Mucosa of gallbladder (tissue), 1 donor: ENCODE measurements around the gene PRR29. TPM values are rescaled to one million over a fixed set of nuclear protein-coding genes. Genes with fewer than 3 reads are reported as not detected.

Source experiments
- DNase-seq: peaks from one replicate; pipeline ENCODE4 v3.0.0-alpha.2; 2020; ENCODE audit warnings: low spot score
- total RNA-seq: library from RNA; stranded (reverse); gene quantifications from one replicate; pipeline ENCODE4 v1.2.1, GENCODE V29; 2021
- donor health status: DM: no; HTN: no; CAD: no.

PRR29 gene
- total RNA-seq, 1 donor from 2014 or later = 0.26 TPM

- DNase-seq = no peak
These were observed 44.7 kb downstream of the PRR29 start for GRCh38 chr17:64042700-64043485.

GRCh38 chr17:64045176-64045575 is 47.0 kb downstream of the PRR29 start:
- DNase-seq = no peak

DNA sequence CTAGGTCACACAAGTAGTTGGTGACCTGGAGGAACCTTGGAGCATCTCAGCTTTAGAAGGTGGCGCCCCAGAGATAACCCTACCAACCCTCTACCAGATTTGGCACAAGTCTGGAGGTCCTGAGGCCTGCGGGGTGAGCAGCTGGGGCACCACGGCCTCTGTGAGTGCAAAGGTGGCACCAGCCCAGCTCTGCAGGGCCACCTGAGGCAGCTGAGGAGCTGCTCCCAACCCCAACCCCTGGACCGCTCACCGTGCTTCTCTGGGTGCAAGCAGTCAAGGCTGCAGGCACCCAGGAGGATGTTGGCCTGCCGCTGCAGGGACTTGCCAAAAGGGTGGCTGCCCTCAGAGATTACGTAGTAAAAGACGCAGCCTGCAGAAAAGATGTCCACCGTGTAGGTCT is 50.7 kb downstream of the PRR29 start:
- no peak for DNase-seq

DNA sequence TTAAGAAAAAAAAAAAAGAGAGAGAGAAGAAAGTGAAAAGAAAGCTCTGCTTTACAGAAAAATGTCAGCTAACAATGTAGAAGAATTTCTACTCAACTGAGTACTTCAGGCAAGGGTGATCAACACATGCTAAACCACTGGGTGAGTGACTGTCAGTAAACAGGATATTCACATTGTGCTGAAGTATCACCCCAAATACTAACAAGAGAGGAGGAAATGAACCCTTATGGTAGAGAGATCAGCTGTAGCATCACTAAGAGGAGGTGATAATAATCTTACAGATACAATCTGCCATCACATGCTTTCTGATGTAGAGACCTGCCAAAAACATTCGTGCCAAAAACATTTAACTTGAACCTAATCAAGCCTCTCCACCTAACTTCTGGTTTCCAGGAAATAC is 53.0 kb downstream of the PRR29 start:
- DNase-seq = no peak

- no peak for DNase-seq
These were observed 55.0 kb downstream of the PRR29 start for GRCh38 chr17:64053101-64053500.

Other genes with a start within 250 kb of the PRR29 start
- 104 TPM for gene CCDC47, start 224.8 kb upstream of the PRR29 start, total RNA-seq
- 90.4 TPM for gene DDX42, start 224.2 kb upstream of the PRR29 start, total RNA-seq
- gene PSMC5, start 170.9 kb upstream of the PRR29 start, total RNA-seq = 112 TPM
- 43.1 TPM for gene FTSJ3, start 170.7 kb upstream of the PRR29 start, total RNA-seq
- gene SMARCD2, start 155.7 kb upstream of the PRR29 start, total RNA-seq = 84.7 TPM
- gene CSH2, start 124.7 kb upstream of the PRR29 start, total RNA-seq = not detected
- not detected for gene GH2, start 116.4 kb upstream of the PRR29 start, total RNA-seq
- not detected for gene CSH1, start 101.8 kb upstream of the PRR29 start, total RNA-seq
- gene CSHL1, start 87.1 kb upstream of the PRR29 start, total RNA-seq = not detected
- not detected for gene GH1, start 79.5 kb upstream of the PRR29 start, total RNA-seq
- gene CD79B, start 66.0 kb upstream of the PRR29 start, total RNA-seq = 3.4 TPM
- 1.2 TPM for gene SCN4A, start 25.4 kb upstream of the PRR29 start, total RNA-seq
- 14.8 TPM for gene ICAM2, start 22.3 kb downstream of the PRR29 start, total RNA-seq
- gene ERN1, start 131.8 kb downstream of the PRR29 start, total RNA-seq = 41.6 TPM